GM12878 (cell line): ENCODE results near the gene NEXMIF. TPM values are rescaled to one million over a fixed set of nuclear protein-coding genes. Genes with fewer than 3 reads are reported as not detected.

Experiments used
- BHLHE40 ChIP-seq, 2 experiments: fragments of 450-650 bp in 1 of 2; IDR thresholded peaks; 2 replicates each; pipeline ENCODE4 v1.6.1; 2011 to 2017; ENCODE audit warnings: low read depth in 2 of 2, borderline replicate concordance in 1 of 2, improper control_type of control experiment in 1 of 2, low read length in 1 of 2, mild to moderate bottlenecking in 1 of 2
- TAF1 ChIP-seq: IDR thresholded peaks from 2 replicates; pipeline ENCODE4 v1.6.1; 2011; ENCODE audit warnings: mild to moderate bottlenecking, low read depth, low read length, borderline replicate concordance
- polyA plus RNA-seq, 11 experiments: library from polyadenylated mRNA; depleted of rRNA in 4 of 11; unstranded in 6 of 11; stranded (reverse) in 5 of 11; fragments of >200 nt; fragmentation: Nextera tagmentation in 4 of 11; fragmentation: Illumina TruSeq in 1 of 11; extraction: Ambion mirVana in 4 of 11; extraction: Trizol in 1 of 11; gene quantifications; 1 replicate in 1 of 11; 2 replicates in 10 of 11; pipeline versions ENCODE4 v1.2.1 to v1.2.3, GENCODE V29; 2011 to 2016; ENCODE audit warnings: inconsistent platforms in 2 of 11, missing spikeins in 2 of 11, low read depth in 1 of 11
- small RNA-seq: library from RNA; depleted of rRNA; stranded (forward); fragments of <200 nt; gene quantifications from one replicate; pipeline ENCODE3, GENCODE V24; 2014
- total RNA-seq, 4 experiments: library from RNA; depleted of rRNA in 3 of 4; stranded (reverse); fragments of >200 nt in 3 of 4; fragmentation: Illumina TruSeq in 1 of 4; extraction: Trizol in 1 of 4; gene quantifications; 2 replicates each; pipeline versions ENCODE4 v1.2.1 to v1.2.3, GENCODE V29; 2013 to 2021
- TF ChIP-seq, protein P1 (sequence below): IDR thresholded peaks from 2 replicates; pipeline ENCODE4 v1.6.1; 2012; ENCODE audit warnings: low read depth, low read length, improper control_type of control experiment

Gene NEXMIF
- total and polyA plus RNA-seq, 10 of the 15 experiments (the other 5 are each of a cell fraction or from before 2014, with no cell fraction given) = 0.75 to 10.4 (median 4.3) TPM

DNA sequence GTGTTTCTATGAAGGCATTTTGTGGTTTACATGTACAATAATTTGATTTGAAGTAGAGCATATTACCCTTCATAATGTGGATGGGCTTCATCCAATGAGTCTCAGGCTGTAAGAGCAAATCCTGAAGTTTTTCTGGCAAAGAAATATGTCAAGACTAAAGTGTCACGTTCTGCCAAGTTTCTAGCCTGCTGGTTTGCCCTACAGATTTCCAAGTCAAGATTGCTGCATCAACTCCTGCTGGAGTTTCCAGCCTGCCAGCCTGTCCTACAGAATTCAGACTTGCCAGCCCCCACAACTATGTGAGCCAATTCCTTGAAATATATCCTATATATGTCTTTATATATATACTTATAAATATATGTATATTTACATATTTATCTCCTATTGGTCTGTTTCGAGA, 240.8 kb downstream of the NEXMIF start (continued):
- TF ChIP-seq, protein P1, sequence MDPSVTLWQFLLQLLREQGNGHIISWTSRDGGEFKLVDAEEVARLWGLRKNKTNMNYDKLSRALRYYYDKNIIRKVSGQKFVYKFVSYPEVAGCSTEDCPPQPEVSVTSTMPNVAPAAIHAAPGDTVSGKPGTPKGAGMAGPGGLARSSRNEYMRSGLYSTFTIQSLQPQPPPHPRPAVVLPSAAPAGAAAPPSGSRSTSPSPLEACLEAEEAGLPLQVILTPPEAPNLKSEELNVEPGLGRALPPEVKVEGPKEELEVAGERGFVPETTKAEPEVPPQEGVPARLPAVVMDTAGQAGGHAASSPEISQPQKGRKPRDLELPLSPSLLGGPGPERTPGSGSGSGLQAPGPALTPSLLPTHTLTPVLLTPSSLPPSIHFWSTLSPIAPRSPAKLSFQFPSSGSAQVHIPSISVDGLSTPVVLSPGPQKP = no peak
- no peak for TF ChIP-seq TAF1
- TF ChIP-seq BHLHE40 (IDR thresholded peaks at IDR 0.05; ENCODE audit: borderline replicate concordance in 1 of 2, low read depth in 2 of 2, low read length in 1 of 2) = no peak

Small RNA genes lying within 50 kb of the gene (small RNA-seq; reads per million reads assigned to genes)
- gene AL139395.1 = not detected

Other genes with a start within 250 kb of the NEXMIF start
- gene ABCB7, start 230.8 kb upstream of the NEXMIF start, total RNA-seq (2014; rRNA removed) = 31.6 and 34.0 TPM in 2 replicates
- 26.0 and 30.1 TPM in 2 replicates for gene ABCB7, start 230.8 kb upstream of the NEXMIF start, total RNA-seq (2014; rRNA removed; fragmentation: Illumina TruSeq; extraction: Trizol)
- 30.1 and 32.9 TPM in 2 replicates for gene ABCB7, start 230.8 kb upstream of the NEXMIF start, total RNA-seq (2021)
- 62.7 and 66.4 TPM in 2 replicates for gene ABCB7, start 230.8 kb upstream of the NEXMIF start, polyA plus RNA-seq (2011; rRNA removed)
- 27.4 and 34.1 TPM in 2 replicates for gene ABCB7, start 230.8 kb upstream of the NEXMIF start, polyA plus RNA-seq (2014; fragmentation: Illumina TruSeq; extraction: Trizol)
- 10 to 100 TPM; 31.1 to 34.6 TPM for gene ABCB7, start 230.8 kb upstream of the NEXMIF start, polyA plus RNA-seq (2014; fragmentation: Nextera tagmentation; extraction: Ambion mirVana)
- gene ABCB7, start 230.8 kb upstream of the NEXMIF start, polyA plus RNA-seq (2014; rRNA removed) = 29.9 and 36.8 TPM in 2 replicates
- gene ABCB7, start 230.8 kb upstream of the NEXMIF start, polyA plus RNA-seq (2016; fragmentation: Nextera tagmentation; extraction: Ambion mirVana) = 10 to 100 TPM; 16.8 to 17.0 TPM